Cortex of kidney (tissue), 1 donor: ENCODE measurements around the gene XYLT1.

Experiments used
- DNase-seq: peaks from one replicate; lab custom pipeline; 2025; lab: John Stamatoyannopoulos, UW

XYLT1 gene

DNA sequence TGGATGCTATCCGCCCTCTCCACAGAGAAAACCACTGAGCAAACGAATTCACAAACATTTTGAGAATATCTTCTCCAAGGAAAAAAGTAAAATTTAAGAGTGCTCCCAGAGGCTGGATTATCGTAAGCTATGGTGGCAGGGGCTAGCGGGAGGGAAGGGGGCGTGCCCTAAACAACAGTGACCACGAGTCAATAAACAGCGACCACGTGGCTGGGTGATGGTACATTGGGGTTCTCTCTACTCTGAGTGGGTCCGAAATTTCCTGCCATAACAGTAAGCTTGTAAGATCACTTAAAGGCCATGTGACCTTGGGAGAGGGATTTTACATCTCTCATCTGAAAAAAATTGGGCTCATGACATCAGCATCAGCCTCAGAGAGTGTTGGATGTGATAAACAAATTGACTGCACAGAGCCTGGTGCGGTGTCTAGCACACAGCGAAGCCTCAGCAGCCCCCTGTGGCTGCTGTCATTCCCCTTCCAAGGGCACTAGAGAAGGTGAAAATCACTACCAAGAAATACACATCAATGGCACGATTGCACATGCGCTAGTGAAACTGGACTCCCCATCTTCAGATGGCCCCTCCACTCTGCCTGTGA lies 213.2 kb downstream of the XYLT1 start:
- DNase-seq, result no peak

DNA sequence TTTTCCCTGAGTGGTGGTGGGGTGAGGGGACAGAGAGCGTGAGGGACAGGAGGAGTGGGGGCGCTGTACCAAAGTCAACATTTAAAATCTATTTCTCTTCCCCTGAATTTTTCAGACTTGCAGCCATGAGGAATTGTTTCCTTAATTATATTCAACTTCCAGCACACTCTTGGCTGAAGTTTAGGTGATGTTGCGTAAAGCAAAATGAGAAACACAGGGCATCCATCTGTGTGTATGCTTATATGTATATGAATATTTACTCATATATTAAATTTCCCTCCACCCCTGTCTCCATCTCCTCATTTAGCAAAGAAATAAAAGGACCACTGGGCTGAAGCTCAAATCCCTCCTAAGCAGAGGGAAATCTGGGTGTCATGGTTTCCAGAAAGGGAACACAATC lies 218.1 kb downstream of the XYLT1 start:
- DNase-seq, result no peak

GRCh38 chr16:17252064-17252463 lies 218.7 kb downstream of the XYLT1 start:
- no peak for DNase-seq

GRCh38 chr16:17251496-17251895 lies 219.3 kb downstream of the XYLT1 start:
- no peak for DNase-seq

DNA sequence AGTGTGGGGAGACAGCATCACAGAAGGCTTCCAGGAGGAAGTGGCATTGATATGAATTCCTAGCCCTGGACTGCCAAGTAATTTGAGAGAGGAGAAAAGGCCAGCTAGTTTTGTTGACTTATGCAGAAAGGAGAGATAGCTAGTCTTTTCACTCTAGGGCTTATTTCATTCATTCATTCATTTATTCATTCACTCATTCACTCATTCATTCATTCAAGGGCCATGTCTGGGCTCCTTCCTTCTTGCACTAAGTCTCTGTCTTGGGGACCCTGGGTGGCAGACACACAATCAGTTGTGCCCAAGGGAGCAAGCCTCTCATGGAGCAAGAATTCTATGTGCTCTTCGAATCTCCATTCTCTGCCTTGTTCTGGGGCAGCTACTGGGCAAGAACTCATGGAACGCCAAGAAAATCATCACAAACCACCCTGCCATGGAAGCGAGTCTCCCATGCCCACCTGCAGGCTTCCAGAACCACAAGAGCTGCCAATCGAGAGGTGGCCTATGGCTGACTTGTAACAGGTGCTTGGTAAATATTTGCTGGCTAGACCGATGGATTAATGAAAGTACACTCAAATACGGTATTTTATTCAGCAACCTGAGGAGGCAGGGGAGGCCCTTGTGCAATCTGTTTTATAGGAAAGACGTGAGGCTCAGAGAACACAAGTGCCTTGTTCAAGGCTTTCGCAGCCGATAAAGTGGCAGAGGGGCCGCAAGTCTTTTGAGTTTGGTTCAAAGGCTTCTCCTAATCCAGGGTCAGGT lies 223.6 kb downstream of the XYLT1 start:
- DNase-seq, result no peak

- no peak for DNase-seq
These were observed 224.4 kb downstream of the XYLT1 start for GRCh38 chr16:17246268-17246885.

DNA sequence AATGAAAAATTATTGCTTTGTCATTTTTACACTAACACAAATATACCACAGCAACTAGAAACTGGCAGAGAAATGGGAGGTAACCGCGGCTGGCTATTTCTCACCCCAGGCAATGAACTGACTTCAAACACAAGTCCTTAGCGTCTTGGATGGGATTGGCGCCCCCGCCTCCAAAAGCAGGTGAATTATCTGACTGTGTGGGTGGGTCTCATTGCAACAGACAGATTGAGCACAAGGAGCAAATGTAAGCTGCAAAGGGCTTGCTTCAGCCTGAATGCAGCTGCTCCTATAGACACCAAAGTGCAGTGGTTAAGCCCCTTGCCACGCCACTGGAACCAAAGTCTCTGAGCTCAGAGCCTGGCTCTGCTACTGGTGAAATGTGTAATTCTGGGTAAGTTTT lies 225.0 kb downstream of the XYLT1 start:
- no peak for DNase-seq

DNA sequence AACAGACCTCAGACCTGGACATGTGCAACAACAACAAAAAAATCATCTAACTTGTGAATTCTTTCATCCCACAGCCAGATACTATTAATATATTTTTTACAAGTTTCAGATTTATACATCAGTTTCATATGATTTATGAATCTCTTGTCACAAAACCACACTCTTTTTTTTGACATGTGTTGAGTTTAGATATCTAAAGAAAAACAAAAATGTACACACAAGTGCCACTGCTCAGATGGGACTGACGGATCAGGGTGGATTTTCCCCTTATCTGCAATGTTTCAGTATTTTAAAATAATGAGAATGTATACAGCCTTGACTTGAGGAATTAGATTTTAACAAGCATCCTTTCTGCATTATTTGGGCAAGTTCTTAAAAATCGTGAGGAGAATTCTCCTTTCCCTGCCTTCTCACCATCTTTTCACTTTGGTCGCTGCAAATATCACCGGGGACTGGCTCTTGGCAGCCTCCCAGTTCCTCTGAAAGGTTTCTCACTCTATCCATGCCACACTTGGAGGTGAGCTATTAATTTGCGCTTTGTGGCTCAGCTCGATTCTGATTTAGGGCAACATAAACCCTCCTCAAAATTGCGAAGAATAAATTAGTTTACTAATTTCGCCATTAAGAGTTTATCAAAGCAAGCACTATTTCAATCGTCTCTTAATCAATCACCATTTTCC lies 225.7 kb downstream of the XYLT1 start:
- DNase-seq, result no peak

- no peak for DNase-seq
These were observed 229.4 kb downstream of the XYLT1 start for GRCh38 chr16:17241264-17241835.

- no peak for DNase-seq
These were observed 232.3 kb downstream of the XYLT1 start for GRCh38 chr16:17238285-17239028.

- no peak for DNase-seq
These were observed 233.3 kb downstream of the XYLT1 start for GRCh38 chr16:17237350-17237944.

DNA sequence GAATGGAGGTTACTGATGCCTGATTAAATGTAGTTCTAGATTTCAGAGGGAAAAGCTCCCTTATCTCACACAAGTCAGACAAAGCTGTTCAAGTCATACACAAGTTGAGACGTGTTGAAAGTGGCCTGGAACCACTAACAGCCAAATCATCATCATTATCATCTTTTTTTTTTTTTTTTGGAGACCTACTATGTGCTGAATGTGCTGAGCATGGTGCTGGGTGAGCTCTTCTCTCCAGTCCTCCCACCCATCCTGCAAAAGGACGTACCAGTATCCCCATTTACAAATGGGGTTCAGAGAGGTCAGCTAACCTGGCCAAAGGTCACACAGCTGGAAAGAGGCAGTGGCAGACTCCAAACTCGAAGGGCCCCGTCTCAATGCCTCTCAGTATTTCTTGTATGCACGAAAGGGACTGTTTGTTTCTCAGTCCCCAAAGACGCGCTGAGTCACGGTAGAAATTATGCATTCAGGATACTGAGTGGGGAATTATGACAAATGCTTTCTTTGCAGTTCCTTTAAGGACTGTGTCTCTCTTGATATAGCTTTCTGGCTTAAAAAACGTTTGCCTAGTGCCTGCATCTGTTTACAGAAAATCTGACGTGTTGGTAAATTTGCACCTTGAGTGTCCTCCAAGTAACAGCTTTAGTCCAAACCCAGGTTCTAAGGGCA lies 235.5 kb downstream of the XYLT1 start:
- DNase-seq, result no peak

- no peak for DNase-seq
These were observed 237.3 kb downstream of the XYLT1 start for GRCh38 chr16:17233318-17234002.

DNA sequence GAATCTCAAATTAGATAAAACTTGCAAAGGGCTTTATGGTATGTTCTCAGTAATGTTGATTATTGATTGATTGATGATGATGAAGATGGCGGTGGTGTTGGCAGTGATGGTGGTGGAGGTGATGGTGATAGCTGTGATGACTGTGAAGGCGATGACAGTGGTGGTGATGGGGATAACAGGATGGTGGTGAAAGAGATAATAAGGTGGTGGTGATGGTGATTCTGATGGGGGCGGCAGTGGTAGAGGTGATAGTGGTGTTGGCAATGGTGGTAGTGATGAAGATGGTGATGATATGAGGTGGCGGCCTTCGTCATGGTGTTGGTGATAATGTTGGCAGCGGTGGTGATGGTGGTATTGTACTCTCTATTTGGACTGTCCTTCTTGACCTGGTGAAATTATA lies 238.3 kb downstream of the XYLT1 start:
- DNase-seq, result no peak

DNA sequence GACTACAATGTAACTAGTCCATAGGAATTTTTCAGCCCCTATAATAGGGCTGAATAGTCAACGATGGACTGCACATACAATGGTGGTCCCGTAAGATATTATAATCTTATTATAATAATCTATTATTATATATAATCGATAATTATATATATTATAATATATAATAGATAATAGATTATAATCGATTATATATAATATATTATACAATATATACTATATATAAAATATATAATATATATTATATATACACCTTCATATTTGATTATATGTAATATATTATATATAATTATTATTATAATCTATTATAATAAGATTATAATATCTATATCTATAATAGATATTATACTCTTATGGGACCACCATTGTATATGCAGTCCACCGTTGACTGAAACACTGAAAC lies 238.8 kb downstream of the XYLT1 start:
- no peak for DNase-seq

DNA sequence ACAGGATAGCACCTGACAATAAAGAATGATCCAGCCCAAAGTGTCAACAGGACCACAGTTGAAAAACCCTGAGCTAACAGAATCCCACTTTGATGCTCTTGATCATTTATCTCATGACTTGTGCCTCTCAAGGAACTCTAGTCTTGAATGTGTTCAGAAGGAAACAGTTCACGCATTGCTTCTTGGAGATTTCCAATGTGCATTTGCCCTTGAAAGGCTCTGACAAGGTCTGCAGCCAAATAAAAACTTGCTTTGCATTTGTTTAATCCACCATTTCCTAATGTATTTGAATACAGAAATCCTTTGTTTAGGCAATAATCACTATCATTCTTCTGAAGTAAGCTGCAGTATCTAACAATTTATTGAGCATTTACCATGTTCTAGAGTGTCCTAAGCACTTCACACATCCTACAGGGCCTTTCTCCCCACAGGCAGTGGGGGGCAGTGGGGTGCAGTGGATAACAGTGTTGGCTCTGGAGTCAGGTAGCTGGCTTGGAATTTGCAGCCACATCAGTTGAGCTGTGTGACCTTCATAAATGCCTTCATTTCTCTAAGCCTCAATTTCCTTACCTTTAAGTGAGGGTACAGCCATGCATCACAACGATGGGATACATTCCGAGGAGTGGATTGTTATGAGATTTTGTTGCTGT lies 239.7 kb downstream of the XYLT1 start:
- DNase-seq, result no peak

- no peak for DNase-seq
These were observed 241.0 kb downstream of the XYLT1 start for GRCh38 chr16:17229766-17230165.

DNA sequence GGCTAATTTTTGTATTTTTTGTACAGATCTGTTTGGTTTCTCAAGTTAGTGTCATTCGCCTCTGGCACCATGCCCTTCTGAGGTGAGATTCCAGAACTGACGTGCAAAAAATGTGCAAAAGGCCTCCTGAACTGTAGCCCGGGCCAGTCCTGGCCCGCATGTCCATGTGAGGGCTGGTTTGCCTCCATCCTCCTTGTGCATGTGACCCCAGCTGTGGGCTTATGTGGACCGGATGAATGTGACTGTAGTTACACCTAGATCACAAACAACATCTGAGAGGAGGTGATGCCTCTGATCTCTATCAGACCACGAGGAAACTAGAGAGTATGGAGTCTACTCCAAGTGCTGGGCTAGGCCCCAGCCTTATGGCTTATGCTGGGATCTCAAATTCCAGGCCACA lies 241.6 kb downstream of the XYLT1 start:
- no peak for DNase-seq

- no peak for DNase-seq
These were observed 242.1 kb downstream of the XYLT1 start for GRCh38 chr16:17228708-17229055.
